Measurements from ENCODE around the gene ZNF45. TPM values are rescaled to one million over a fixed set of nuclear protein-coding genes. Genes with fewer than 3 reads are reported as not detected.

ZNF45 gene
- total and polyA plus RNA-seq, 2 of the 13 experiments (the other 11 are each of a cell fraction or from before 2014, with no cell fraction given): 2.4 to 11.3 TPM

GRCh38 chr19:43913383-43913782 lies 21.7 kb downstream of the ZNF45 start:
- Histone ChIP-seq H4K20me1 (ENCODE audit: insufficient read depth, low read length) (no peaks in the 10 kb centered on the region), H3K4me3 (replicated peaks in 1 of 3; ENCODE audit: insufficient read depth in 1 of 3, low read depth in 2 of 3, low read length in 3 of 3) (no peak overlapping the region), H3K9me3 (ENCODE audit: low read length) (peaks cover 50% of the 10 kb centered on the region), H3K79me2 (ENCODE audit: insufficient read depth, low read length) (no peaks in the 10 kb centered on the region), H3K4me1 (ENCODE audit: insufficient read depth, low read length) (no peaks in the 10 kb centered on the region), H3K4me2 (ENCODE audit: low read depth, low read length) (no peak overlapping the region), H3K9ac (ENCODE audit: insufficient read depth, low read depth, low read length) (no peak overlapping the region), H3K27me3 (ENCODE audit: control insufficient read depth in 1 of 2, insufficient read depth in 2 of 2, low read length in 2 of 2) (no peaks in the 10 kb centered on the region), H2AFZ (ENCODE audit: low read length) (no peak overlapping the region), H3K27ac (ENCODE audit: extremely low read length, insufficient read depth, low read length) (no peak overlapping the region), H3K36me3 (replicated peaks in 1 of 2; ENCODE audit: control insufficient read depth in 1 of 2, insufficient read depth in 2 of 2, low read length in 2 of 2) (peaks cover 10 to 32% of the 10 kb centered on the region in 2 experiments)
- DNase-seq (ENCODE audit: low spot score): no peak
- ATAC-seq: no peak
- ChIA-PET POLR2A (no interaction called here), CTCF (ENCODE audit: low intra/inter-chr PET ratio, low total read pairs) (no interaction called here)
- WGBS (ENCODE audit: low lambda C conversion rate): 95% methylated on average over 7 of the region's 7 CpGs
- FAIRE-seq: no peak
- intact Hi-C loops (cut with micrococcal nuclease; ENCODE audit: unreplicated experiment) (no loop called here), in situ Hi-C loops (cut with HindIII; ENCODE audit: extremely low pct_ligation_motif_present, low pct_unique_long_range_greater_than_20kb) (no loop called here)
- BruUV-seq (replicated peaks): no TSS peak
- no peak for TF ChIP-seq REST (IDR thresholded peaks at IDR 0.05; ENCODE audit: borderline replicate concordance in 1 of 2, low read depth in 1 of 2, low read length in 2 of 2)
- no peak for TF ChIP-seq ZNF644 (CRISPR knock-in tag; IDR thresholded peaks at IDR 0.05; ENCODE audit: low read depth)
- no peak for TF ChIP-seq CBX1 (IDR thresholded peaks at IDR 0.05; ENCODE audit: low read depth)
- TF ChIP-seq, protein P1, sequence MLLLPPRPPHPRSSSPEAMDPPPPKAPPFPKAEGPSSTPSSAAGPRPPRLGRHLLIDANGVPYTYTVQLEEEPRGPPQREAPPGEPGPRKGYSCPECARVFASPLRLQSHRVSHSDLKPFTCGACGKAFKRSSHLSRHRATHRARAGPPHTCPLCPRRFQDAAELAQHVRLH (CRISPR knock-in tag; IDR thresholded peaks at IDR 0.05; ENCODE audit: borderline replicate concordance, low read depth): no peak
- no peak for TF ChIP-seq SAP130 (CRISPR knock-in tag; IDR thresholded peaks at IDR 0.05; ENCODE audit: low read depth)
- no peak for TF ChIP-seq ZNF331 (CRISPR knock-in tag; IDR thresholded peaks at IDR 0.05)
- no peak for TF ChIP-seq HIVEP1 (CRISPR knock-in tag; IDR thresholded peaks at IDR 0.05)
- TF ChIP-seq ZBTB21 (CRISPR knock-in tag; IDR thresholded peaks at IDR 0.05): no peak
- no peak for TF ChIP-seq IKZF5 (CRISPR knock-in tag; IDR thresholded peaks at IDR 0.05)
- no peak for TF ChIP-seq POLR2G (IDR thresholded peaks at IDR 0.05; ENCODE audit: low read depth, low read length)
- no peak for TF ChIP-seq HDAC2 (CRISPR knock-in tag; IDR thresholded peaks at IDR 0.05)
- TF ChIP-seq, protein P2, sequence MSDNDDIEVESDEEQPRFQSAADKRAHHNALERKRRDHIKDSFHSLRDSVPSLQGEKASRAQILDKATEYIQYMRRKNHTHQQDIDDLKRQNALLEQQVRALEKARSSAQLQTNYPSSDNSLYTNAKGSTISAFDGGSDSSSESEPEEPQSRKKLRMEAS (IDR thresholded peaks at IDR 0.05): no peak
- no peak for TF ChIP-seq CREB1 (IDR thresholded peaks at IDR 0.05)
- no peak for TF ChIP-seq CREB1 (CRISPR knock-in tag; IDR thresholded peaks at IDR 0.05)
- TF ChIP-seq ZNF564 (CRISPR knock-in tag; IDR thresholded peaks at IDR 0.05): no peak
- TF ChIP-seq ZNF557 (CRISPR knock-in tag; IDR thresholded peaks at IDR 0.05): no peak
- no peak for TF ChIP-seq ZNF652 (CRISPR knock-in tag; IDR thresholded peaks at IDR 0.05; ENCODE audit: borderline replicate concordance, low read depth)
